GM12891 (cell line): Measurements from ENCODE around the gene GSTO2.

Experiments
- POLR2A ChIP-seq: IDR thresholded peaks from 2 replicates; pipeline ENCODE4 v1.6.1; 2011; ENCODE audit warnings: low read depth, low read length, control low read depth
- POLR2AphosphoS5 ChIP-seq: IDR thresholded peaks from 2 replicates; pipeline ENCODE4 v1.6.1; 2011; ENCODE audit warnings: low read depth, low read length, control low read depth
- TAF1 ChIP-seq: IDR thresholded peaks from 2 replicates; pipeline ENCODE4 v1.6.1; 2011; ENCODE audit warnings: low read depth, low read length, control low read depth

GRCh38 chr10:104232613-104233102 is 36.3 kb upstream of the GSTO2 start:
- no peak for TF ChIP-seq POLR2A
- TF ChIP-seq TAF1: no peak
- no peak for TF ChIP-seq POLR2AphosphoS5
